Ishikawa (cell line): ENCODE results near the gene KCNJ8.

Experiments used
- CREB1 ChIP-seq: IDR thresholded peaks from 2 replicates; pipeline ENCODE4 v1.6.1; 2012; ENCODE audit warnings: low read depth
- EGR1 ChIP-seq: IDR thresholded peaks from 2 replicates; pipeline ENCODE4 v1.6.1; 2012
- EP300 ChIP-seq: IDR thresholded peaks from 2 replicates; pipeline ENCODE4 v1.6.1; 2012; ENCODE audit warnings: borderline replicate concordance
- RAD21 ChIP-seq: IDR thresholded peaks from 2 replicates; pipeline ENCODE4 v1.6.1; 2012; ENCODE audit warnings: low read depth
- REST ChIP-seq: IDR thresholded peaks from 2 replicates; pipeline ENCODE4 v1.6.1; 2012; ENCODE audit warnings: low read depth, mild to moderate bottlenecking
- TAF1 ChIP-seq: IDR thresholded peaks from 2 replicates; pipeline ENCODE4 v1.6.1; 2012; ENCODE audit warnings: low read depth, mild to moderate bottlenecking
- TCF12 ChIP-seq: IDR thresholded peaks from 2 replicates; pipeline ENCODE4 v1.6.1; 2012; ENCODE audit warnings: low read depth
- YY1 ChIP-seq: IDR thresholded peaks from 2 replicates; pipeline ENCODE4 v1.6.1; 2012; ENCODE audit warnings: low read depth
- TF ChIP-seq, protein P1 (sequence below): IDR thresholded peaks from 2 replicates; pipeline ENCODE4 v1.6.1; 2012

- TF ChIP-seq TCF12: no peak
- no peak for TF ChIP-seq REST
- no peak for TF ChIP-seq RAD21
- no peak for TF ChIP-seq TAF1
- TF ChIP-seq EP300: no peak
- TF ChIP-seq, protein P1, sequence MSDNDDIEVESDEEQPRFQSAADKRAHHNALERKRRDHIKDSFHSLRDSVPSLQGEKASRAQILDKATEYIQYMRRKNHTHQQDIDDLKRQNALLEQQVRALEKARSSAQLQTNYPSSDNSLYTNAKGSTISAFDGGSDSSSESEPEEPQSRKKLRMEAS: no peak
- no peak for TF ChIP-seq YY1
- TF ChIP-seq EGR1: no peak
- no peak for TF ChIP-seq CREB1
Measured at GRCh38 chr12:21795648-21796328, 21.3 kb upstream of the KCNJ8 start.
